Sigmoid colon (tissue), 4 donors: ENCODE results near the gene SCAPER.

Experiments
- CTCF ChIP-seq, 4 experiments: fragments of 450-650 bp in 3 of 4; fragments of 200-600 bp in 1 of 4; IDR thresholded peaks; one replicate each; pipeline ENCODE4 v1.5.1; 2016 to 2019; ENCODE audit warnings: antibody characterized with exemption in 4 of 4, mild to moderate bottlenecking in 3 of 4, moderate library complexity in 2 of 4
- EP300 ChIP-seq, 4 donors: sonication (generic); formaldehyde crosslinking; IDR thresholded peaks; one replicate each; pipeline ENCODE4 v1.6.1; 2017; ENCODE audit warnings: antibody characterized with exemption in 4 of 4
- POLR2A ChIP-seq, 2 donors: fragments of 450-650 bp; IDR thresholded peaks; one replicate each; pipeline ENCODE4 v1.6.1; 2016; ENCODE audit warnings: antibody characterized with exemption in 2 of 2, mild to moderate bottlenecking in 2 of 2, moderate library complexity in 2 of 2
- POLR2AphosphoS5 ChIP-seq, 4 donors: sonication (generic); formaldehyde crosslinking; IDR thresholded peaks; one replicate each; pipeline ENCODE4 v1.6.1; 2017; ENCODE audit warnings: antibody characterized with exemption in 4 of 4

GRCh38 chr15:76753771-76754170, 151.4 kb downstream of the SCAPER start:
- TF ChIP-seq CTCF (IDR thresholded peaks at IDR 0.05) = no peak
- no peak for TF ChIP-seq POLR2A (IDR thresholded peaks at IDR 0.05)
- no peak for TF ChIP-seq POLR2AphosphoS5 (IDR thresholded peaks at IDR 0.05)
- no peak for TF ChIP-seq EP300 (IDR thresholded peaks at IDR 0.05)
